Gastrocnemius medialis (tissue), 4 donors: ENCODE measurements around the gene JPH2. TPM values are rescaled to one million over a fixed set of nuclear protein-coding genes. Genes with fewer than 3 reads are reported as not detected.
A peak's percentile ranks its signal among the peaks of the same experiment; 100 is the strongest.

ENCODE experiments used
- ATAC-seq, 2 donors: fragments of 150-250 bp; one replicate each; pipeline ENCODE4 v1.9.1; 2016
- DNase-seq, 2 donors: peaks; one replicate each; pipeline ENCODE4 v3.0.0-alpha.2; 2019
- H3K27ac ChIP-seq, 4 donors: fragments of 200-600 bp; sonication (generic); 1 replicate in 1 of 4; 2 replicates in 3 of 4; pipeline ENCODE4 v1.5.1; 2016 to 2018; ENCODE audit warnings: mild to moderate bottlenecking in 2 of 4, moderate library complexity in 1 of 4
- H3K27me3 ChIP-seq, 3 donors: fragments of 200-600 bp; sonication (generic) in 2 of 3; 1 replicate in 1 of 3; 2 replicates in 2 of 3; pipeline versions ENCODE4 v1.5.1 to v1.6.0; 2016 to 2019; ENCODE audit warnings: mild to moderate bottlenecking in 1 of 3, moderate library complexity in 1 of 3
- H3K36me3 ChIP-seq, 2 donors: fragments of 200-600 bp; sonication (generic) in 1 of 2; one replicate each; pipeline ENCODE4 v1.5.1; 2017 to 2018
- H3K4me1 ChIP-seq, 2 donors: fragments of 200-600 bp; sonication (generic) in 1 of 2; one replicate each; pipeline ENCODE4 v1.5.1; 2016 to 2017; ENCODE audit warnings: mild to moderate bottlenecking in 2 of 2
- H3K4me3 ChIP-seq, 4 donors: fragments of 200-600 bp; sonication (generic) in 3 of 4; 1 replicate in 1 of 4; 2 replicates in 3 of 4; pipeline ENCODE4 v1.5.1; 2016 to 2019; ENCODE audit warnings: mild to moderate bottlenecking in 2 of 4
- H3K9me3 ChIP-seq, 3 donors: fragments of 200-600 bp; sonication (generic) in 2 of 3; 1 replicate in 1 of 3; 2 replicates in 2 of 3; pipeline ENCODE4 v1.5.1; 2016 to 2019
- CTCF ChIP-seq, 5 experiments: fragments of 450-650 bp in 3 of 5; fragments of 200-600 bp in 2 of 5; sonication (generic) in 2 of 5; IDR thresholded peaks in 4 of 5; conservative IDR thresholded peaks in 1 of 5; 1 replicate in 4 of 5; 2 replicates in 1 of 5; pipeline ENCODE4 v1.5.1; 2016 to 2019; ENCODE audit warnings: antibody characterized with exemption in 5 of 5, mild to moderate bottlenecking in 3 of 5, moderate library complexity in 3 of 5
- POLR2A ChIP-seq, 2 donors: fragments of 450-650 bp; IDR thresholded peaks; one replicate each; pipeline ENCODE4 v1.6.1; 2017; ENCODE audit warnings: antibody characterized with exemption in 2 of 2, mild to moderate bottlenecking in 2 of 2, moderate library complexity in 2 of 2
- in situ Hi-C, 4 donors: fragments of 200-750 bp; cut with MboI; loops; one replicate each; pipeline versions ENCODE4 v1.15.0 to v1.8.0; 2017; ENCODE audit warnings: low sequenced_read_pairs in 4 of 4
- intact Hi-C: fragments of 100-400 bp; cut with DNase I; formaldehyde crosslinking; loops from one replicate; pipeline ENCODE4 v1.15.1; 2023; ENCODE audit warnings: low total_unique reads
- total RNA-seq, 4 donors: library from RNA; depleted of rRNA; stranded (reverse); fragments of >200 nt; gene quantifications; one replicate each; pipeline versions ENCODE4 v1.1.0 to v1.2.3, GENCODE V29; 2016

JPH2 gene
- total RNA-seq, 4 donors from 2014 or later, result 18.3 to 86.6 (median 38.0) TPM

DNA sequence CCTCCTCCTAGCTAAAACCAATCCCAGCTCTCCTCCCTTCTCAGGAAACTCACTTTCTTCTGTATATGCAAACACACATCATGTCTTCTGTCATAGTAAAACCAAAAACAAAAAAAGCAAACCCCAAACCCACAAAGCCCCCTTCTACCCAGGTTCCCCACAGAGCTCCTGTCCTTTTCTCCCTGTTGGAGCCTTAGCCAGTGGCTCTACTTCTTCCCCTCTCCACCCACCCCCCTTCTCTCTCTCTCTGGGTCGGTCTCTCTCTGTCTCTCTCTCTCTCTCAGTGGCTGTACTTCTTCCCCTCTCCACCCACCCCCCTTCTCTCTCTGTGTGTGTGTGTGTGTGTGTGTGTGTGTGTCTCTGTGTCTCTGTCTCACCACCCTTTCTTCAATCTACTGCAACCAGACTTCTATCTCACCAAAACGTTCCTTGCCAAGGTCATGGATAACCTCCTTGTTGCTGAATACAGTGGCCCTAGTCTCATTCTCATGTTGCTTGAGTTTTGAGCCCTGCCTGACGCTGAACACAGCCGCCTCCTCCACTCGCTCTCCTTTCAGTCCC is 32.3 kb upstream of the JPH2 start:
- Histone ChIP-seq H3K9me3 (no peaks in the 10 kb centered on the region), H3K4me3 (no peak overlapping the region), H3K4me1 (peaks cover 6 to 8% of the 10 kb centered on the region in 2 donors), H3K27ac (no peak overlapping the region), H3K27me3 (no peaks in the 10 kb centered on the region), H3K36me3 (no peaks in the 10 kb centered on the region)
- DNase-seq (no peak), ATAC-seq (no peak)
- TF ChIP-seq CTCF (IDR thresholded peaks at IDR 0.05 in 4 of 5, conservative IDR thresholded peaks at IDR 0.05 in 1 of 5) (no peak), POLR2A (IDR thresholded peaks at IDR 0.05) (no peak)
- in situ Hi-C loops, result loop anchor here (5.0 to 25.0 kb wide), 10 partner anchors 93 to 1143 kb away; partner anchors contain the start of genes FITM2 (in 4 of the 4), KCNK15 (in 2 of the 4), PKIG (in 1 of the 4) and SDC4 (in 1 of the 4)
- intact Hi-C loops, result loop anchor here (5.0 to 10.0 kb wide), 3 partner anchors 168 to 764 kb away; partner anchors contain the start of genes SRSF6 and YWHAB

DNA sequence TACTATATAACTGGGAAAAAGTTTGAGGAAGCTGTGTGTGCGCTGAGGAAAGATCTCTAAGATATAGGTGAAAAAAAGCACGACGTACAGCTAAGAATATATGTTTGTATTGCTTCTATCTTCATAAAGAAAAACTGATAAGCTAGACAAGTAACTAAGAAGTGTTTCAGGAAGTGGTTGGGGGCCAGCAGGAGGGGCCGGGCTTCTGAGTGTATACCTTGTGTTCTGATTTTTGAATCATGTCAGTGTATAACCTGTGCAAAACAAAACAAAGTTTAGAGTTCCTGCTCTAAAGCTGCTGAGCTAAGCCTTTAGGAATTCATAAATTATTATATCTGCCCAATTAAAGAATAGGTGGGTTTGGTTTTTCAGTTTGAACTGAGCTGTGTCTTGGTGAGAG is 31.5 kb upstream of the JPH2 start:
- TF ChIP-seq POLR2A (IDR thresholded peaks at IDR 0.05), result no peak
- TF ChIP-seq CTCF (IDR thresholded peaks at IDR 0.05 in 4 of 5, conservative IDR thresholded peaks at IDR 0.05 in 1 of 5), result no peak
- Histone ChIP-seq H3K4me1 (peaks cover 6 to 8% of the 10 kb centered on the region in 2 donors), H3K4me3 (no peak overlapping the region), H3K36me3 (no peaks in the 10 kb centered on the region), H3K27ac (no peak overlapping the region), H3K27me3 (no peaks in the 10 kb centered on the region), H3K9me3 (no peaks in the 10 kb centered on the region)
- intact Hi-C loops, result loop anchor here (5.0 to 10.0 kb wide), 3 partner anchors 169 to 764 kb away; partner anchors contain the start of genes SRSF6 and YWHAB
- ATAC-seq, result no peak
- in situ Hi-C loops, result loop anchor here (5.0 to 25.0 kb wide), 10 partner anchors 94 to 1144 kb away; partner anchors contain the start of genes FITM2 (in 4 of the 4), KCNK15 (in 2 of the 4), PKIG (in 1 of the 4) and SDC4 (in 1 of the 4)
- DNase-seq, result no peak

GRCh38 chr20:44217342-44218092 is 30.5 kb upstream of the JPH2 start:
- Histone ChIP-seq H3K27me3 (no peaks in the 10 kb centered on the region), H3K4me1 (peaks cover 8 to 13% of the 10 kb centered on the region in 2 donors), H3K27ac (no peak overlapping the region), H3K9me3 (no peaks in the 10 kb centered on the region), H3K36me3 (no peaks in the 10 kb centered on the region), H3K4me3 (no peak overlapping the region)
- in situ Hi-C loops (loop anchor here (5.0 to 25.0 kb wide), 10 partner anchors 95 to 1145 kb away; partner anchors contain the start of genes FITM2 (in 4 of the 4), KCNK15 (in 2 of the 4), PKIG (in 1 of the 4) and SDC4 (in 1 of the 4)), intact Hi-C loops (loop anchor here (1.0 to 10.0 kb wide), 4 partner anchors 94 to 763 kb away; partner anchors contain the start of genes FITM2, SRSF6 and YWHAB)
- ATAC-seq (peak; percentile 84 to 90), DNase-seq (peak; percentile 57 to 68)
- TF ChIP-seq CTCF (IDR thresholded peaks at IDR 0.05 in 4 of 5, conservative IDR thresholded peaks at IDR 0.05 in 1 of 5) (peak; percentile 78 to 96 (median 88)), POLR2A (IDR thresholded peaks at IDR 0.05) (no peak)

DNA sequence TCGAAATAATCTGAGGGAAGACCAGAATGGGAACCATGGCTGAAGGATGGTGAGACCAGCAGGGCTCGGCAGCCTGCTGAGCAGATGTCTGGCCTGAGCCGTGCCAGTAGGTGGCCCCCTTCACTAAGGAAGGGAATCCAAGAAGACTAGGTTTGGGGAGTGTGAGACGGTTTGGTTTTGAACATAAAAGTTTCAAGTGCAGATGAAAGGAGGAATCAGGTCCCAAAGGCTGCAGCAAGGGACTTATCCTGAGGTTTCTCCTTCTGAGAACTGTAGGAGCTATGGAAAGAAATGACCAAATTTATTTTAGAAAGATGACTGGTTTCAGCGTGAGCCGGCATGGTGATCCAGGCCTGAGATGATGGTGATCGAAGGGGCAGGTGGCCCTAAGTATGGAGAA is 28.1 kb upstream of the JPH2 start:
- Histone ChIP-seq H3K27me3 (no peaks in the 10 kb centered on the region), H3K9me3 (no peaks in the 10 kb centered on the region), H3K4me3 (no peak overlapping the region), H3K36me3 (no peaks in the 10 kb centered on the region), H3K27ac (no peak overlapping the region), H3K4me1 (peaks cover 21 to 26% of the 10 kb centered on the region in 2 donors)
- intact Hi-C loops, result loop anchor here (5.0 to 10.0 kb wide), 3 partner anchors 172 to 760 kb away; partner anchors contain the start of genes SRSF6 and YWHAB
- peak in 1 of 2 donors; percentile 56 for DNase-seq
- no peak for ATAC-seq
- TF ChIP-seq CTCF (IDR thresholded peaks at IDR 0.05 in 4 of 5, conservative IDR thresholded peaks at IDR 0.05 in 1 of 5) (peak in 4 of 5 experiments; percentile 38 to 72 (median 61)), POLR2A (IDR thresholded peaks at IDR 0.05) (no peak)
- in situ Hi-C loops, result loop anchor here (5.0 to 25.0 kb wide), 10 partner anchors 97 to 1147 kb away; partner anchors contain the start of genes FITM2 (in 4 of the 4), KCNK15 (in 2 of the 4), PKIG (in 1 of the 4) and SDC4 (in 1 of the 4)
